MCF 10A (cell line): ENCODE data around the gene KLF2. TPM values are rescaled to one million over a fixed set of nuclear protein-coding genes. Genes with fewer than 3 reads are reported as not detected.
A peak's percentile ranks its signal among the peaks of the same experiment; 100 is the strongest.

ENCODE experiments used
- BruUV-seq: library from RNA; stranded (reverse); fragments of 400-500 nt; replicated peaks from 2 replicates; lab custom pipeline; 2021; lab: Mats Ljungman, UMichigan
- CTCF ChIA-PET: fragments of 300-600 bp; sonication (Branson Sonifier 250); formaldehyde crosslinking; extraction: SDS; loops from one replicate; lab custom pipeline; 2021; ENCODE audit warnings: antibody characterized with exemption, inconsistent platforms; lab: Yijun Ruan, JAX
- POLR2A ChIA-PET: fragments of 300-600, 350-650 bp; sonication (Branson Sonifier 250); formaldehyde crosslinking; extraction: SDS; loops from one replicate; lab custom pipeline; 2020; ENCODE audit warnings: antibody characterized with exemption, inconsistent platforms; lab: Yijun Ruan, JAX
- DNase-seq: peaks from one replicate; pipeline ENCODE4 v3.0.0-alpha.2; 2018; ENCODE audit not compliant: unreplicated experiment
- H3K27ac Mint-ChIP-seq: one replicate; pipeline ENCODE4 v1.8.0; 2022; ENCODE audit warnings: mild to moderate bottlenecking, low read depth, mixed read lengths; ENCODE audit not compliant: unreplicated experiment
- H3K27me3 Mint-ChIP-seq: one replicate; pipeline ENCODE4 v1.8.0; 2022; ENCODE audit warnings: mixed read lengths; ENCODE audit not compliant: insufficient read depth, unreplicated experiment
- H3K36me3 Mint-ChIP-seq: one replicate; pipeline ENCODE4 v1.8.0; 2022; ENCODE audit warnings: mild to moderate bottlenecking, moderate library complexity, mixed read lengths; ENCODE audit not compliant: insufficient read depth, unreplicated experiment
- H3K4me1 Mint-ChIP-seq: one replicate; pipeline ENCODE4 v1.8.0; 2022; ENCODE audit warnings: mixed read lengths; ENCODE audit not compliant: insufficient read depth, unreplicated experiment
- H3K4me3 Mint-ChIP-seq: one replicate; pipeline ENCODE4 v1.8.0; 2022; ENCODE audit warnings: mild to moderate bottlenecking, moderate library complexity, mixed read lengths; ENCODE audit not compliant: unreplicated experiment
- H3K9me3 Mint-ChIP-seq: one replicate; pipeline ENCODE4 v1.8.0; 2022; ENCODE audit warnings: mixed read lengths; ENCODE audit not compliant: unreplicated experiment
- CTCF ChIP-seq: fragments of 200-600 bp; IDR thresholded peaks from one replicate; pipeline ENCODE4 v1.8.0; 2022; ENCODE audit warnings: antibody characterized with exemption, mild to moderate bottlenecking; ENCODE audit not compliant: unreplicated experiment
- intact Hi-C: fragments of 100-400 bp; cut with micrococcal nuclease; formaldehyde crosslinking; loops from 2 replicates; pipeline ENCODE4 v1.14.1; 2022
- total RNA-seq: library from RNA; stranded (reverse); gene quantifications from 2 replicates; pipeline ENCODE4 v1.2.3, GENCODE V29; 2022

Gene KLF2
- total RNA-seq, 1 experiment from 2014 or later, result 3.8 TPM

DNA sequence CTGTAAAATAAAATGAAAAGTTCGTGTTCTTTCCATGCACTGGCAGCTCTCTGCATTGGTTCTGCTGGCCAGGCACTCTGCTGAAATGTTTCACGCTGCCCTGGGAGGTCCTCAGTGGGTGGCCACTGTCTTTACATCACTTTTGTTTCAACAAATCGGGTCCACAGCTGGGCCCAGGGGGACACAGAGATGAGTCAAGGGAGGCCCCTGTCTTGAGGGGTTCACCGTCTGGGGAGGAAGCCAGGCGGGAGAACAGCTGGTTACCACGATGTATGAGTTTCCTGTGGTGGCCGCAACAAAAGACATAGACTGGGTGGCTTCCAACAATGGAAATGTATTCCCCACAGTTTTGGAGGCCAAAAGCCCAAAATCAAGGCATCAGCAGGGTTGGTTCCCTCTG lies 5.1 kb upstream of the KLF2 start:
- no peaks in the 10 kb centered on the region for H3K27me3 Mint-ChIP-seq

GRCh38 chr19:16320987-16321386 lies 3.6 kb upstream of the KLF2 start:
- H3K4me3 Mint-ChIP-seq, result no peak overlapping the region
- no peak for TF ChIP-seq CTCF
- no peaks in the 10 kb centered on the region for H3K36me3 Mint-ChIP-seq
- H3K27me3 Mint-ChIP-seq, result no peaks in the 10 kb centered on the region
- no TSS peak for BruUV-seq
- H3K27ac Mint-ChIP-seq, result no peak overlapping the region
- ChIA-PET POLR2A (no interaction called here), CTCF (no interaction called here)
- intact Hi-C loops, result no loop called here
- H3K4me1 Mint-ChIP-seq, result peaks cover 8% of the 10 kb centered on the region
- DNase-seq, result no peak
- no peaks in the 10 kb centered on the region for H3K9me3 Mint-ChIP-seq

More for the DNA sequence above, 5.1 kb upstream of the KLF2 start:
- H3K27ac Mint-ChIP-seq, result no peak overlapping the region
- H3K9me3 Mint-ChIP-seq, result no peaks in the 10 kb centered on the region
- H3K4me3 Mint-ChIP-seq, result no peak overlapping the region
- ChIA-PET POLR2A (no interaction called here), CTCF (interaction anchor here (1.0 kb wide), 1 partner anchor 72 kb away, joined by 3 read pairs; no protein-coding TSS in a partner anchor)
- TF ChIP-seq CTCF, result no peak
- peaks cover 11% of the 10 kb centered on the region for H3K4me1 Mint-ChIP-seq
- no peak for DNase-seq
- no peaks in the 10 kb centered on the region for H3K36me3 Mint-ChIP-seq
- BruUV-seq, result no TSS peak
- intact Hi-C loops, result no loop called here

GRCh38 chr19:16325161-16325527 lies 518 bp downstream of the KLF2 start:
- no peak for TF ChIP-seq CTCF
- Mint-ChIP-seq H3K9me3 (no peaks in the 10 kb centered on the region), H3K4me3 (peak overlapping the region; percentile 62), H3K36me3 (no peaks in the 10 kb centered on the region), H3K27me3 (no peaks in the 10 kb centered on the region), H3K27ac (peak overlapping the region; percentile 64), H3K4me1 (no peaks in the 10 kb centered on the region)
- no peak for DNase-seq
- ChIA-PET POLR2A (interaction anchor here (1.2 to 1.6 kb wide), 2 partner anchors 9 to 14 kb away, joined by 5 to 7 read pairs; no protein-coding TSS in a partner anchor), CTCF (no interaction called here)
- intact Hi-C loops, result no loop called here
- BruUV-seq, result TSS peak; percentile 60

DNA sequence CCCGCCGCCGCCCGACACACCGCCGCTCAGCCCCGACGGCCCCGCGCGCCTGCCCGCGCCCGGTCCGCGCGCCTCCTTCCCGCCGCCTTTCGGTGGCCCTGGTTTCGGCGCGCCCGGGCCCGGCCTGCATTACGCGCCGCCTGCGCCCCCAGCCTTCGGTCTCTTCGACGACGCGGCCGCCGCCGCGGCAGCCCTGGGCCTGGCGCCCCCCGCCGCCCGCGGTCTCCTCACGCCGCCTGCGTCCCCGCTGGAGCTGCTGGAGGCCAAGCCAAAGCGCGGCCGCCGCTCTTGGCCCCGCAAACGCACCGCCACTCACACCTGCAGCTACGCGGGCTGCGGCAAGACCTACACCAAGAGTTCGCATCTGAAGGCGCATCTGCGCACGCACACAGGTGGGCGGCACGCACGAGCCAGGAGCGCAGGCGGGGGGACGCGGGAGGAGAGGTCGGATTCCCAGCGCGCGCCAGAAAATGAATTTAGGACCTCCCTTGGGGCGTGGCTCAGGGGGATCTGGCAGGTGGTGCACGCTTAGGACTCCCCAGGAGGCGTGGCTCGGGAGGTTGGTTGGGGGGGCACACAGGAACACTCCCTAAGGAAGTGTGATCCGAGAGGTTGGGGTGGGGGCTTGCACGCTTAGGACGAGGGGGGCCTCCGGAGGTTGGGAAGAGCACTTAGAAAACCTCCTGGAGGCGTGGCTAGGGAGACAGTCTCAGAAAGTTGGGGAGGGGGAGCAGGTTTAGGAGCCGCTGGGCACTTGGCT lies 1.2 kb downstream of the KLF2 start:
- ChIA-PET POLR2A (interaction anchor here (0.6 kb wide), 1 partner anchor 77 kb away, joined by 3 read pairs; no protein-coding TSS in a partner anchor), CTCF (no interaction called here)
- Mint-ChIP-seq H3K4me1 (no peaks in the 10 kb centered on the region), H3K9me3 (no peaks in the 10 kb centered on the region), H3K4me3 (peak overlapping the region; percentile 22), H3K27me3 (no peaks in the 10 kb centered on the region), H3K36me3 (no peaks in the 10 kb centered on the region), H3K27ac (no peak overlapping the region)
- no peak for TF ChIP-seq CTCF
- intact Hi-C loops, result no loop called here
- no peak for DNase-seq
- BruUV-seq, result no TSS peak
